Rectal smooth muscle tissue (tissue), 1 donor: Measurements from ENCODE around the gene TEDC2.
"Not testable (repeated sequence)": the region's sequence is repeated elsewhere in the genome, so short reads cannot be mapped to it uniquely, and the experiment has no call there.

Experiments
- H3K27ac ChIP-seq: one replicate; pipeline ENCODE4 v1.7.0; 2013; ENCODE audit warnings: low read depth, low read length, inconsistent platforms
- H3K27me3 ChIP-seq: one replicate; pipeline ENCODE4 v1.7.0; 2013; ENCODE audit warnings: low read length; ENCODE audit not compliant: control insufficient read depth, insufficient read depth
- H3K36me3 ChIP-seq: one replicate; pipeline ENCODE4 v1.7.0; 2013; ENCODE audit warnings: low read length; ENCODE audit not compliant: control insufficient read depth, insufficient read depth
- H3K4me1 ChIP-seq: one replicate; pipeline ENCODE4 v1.7.0; 2013; ENCODE audit warnings: low read length; ENCODE audit not compliant: control insufficient read depth, insufficient read depth
- H3K4me3 ChIP-seq: one replicate; pipeline ENCODE4 v1.7.0; 2013; ENCODE audit warnings: low read length
- H3K9ac ChIP-seq: one replicate; pipeline ENCODE4 v1.7.0; 2013; ENCODE audit warnings: low read length

TEDC2 gene

GRCh38 chr16:2429034-2429770 lies 30.7 kb upstream of the TEDC2 start, which contains the start of gene CCNF:
Gene CCNF (plus strand): TSS chr16:2429447. CDS start chr16:2429482, 35 bp downstream.
- Histone ChIP-seq H3K4me3 (peak within 1 kb of the TSS; percentile 80), H3K27me3 (no peaks in the 10 kb centered on the region), H3K27ac (peak within 1 kb of the TSS; percentile 58), H3K36me3 (peaks cover 4% of the 10 kb centered on the region), H3K4me1 (no peaks in the 10 kb centered on the region), H3K9ac (peak within 1 kb of the TSS; percentile 34)

DNA sequence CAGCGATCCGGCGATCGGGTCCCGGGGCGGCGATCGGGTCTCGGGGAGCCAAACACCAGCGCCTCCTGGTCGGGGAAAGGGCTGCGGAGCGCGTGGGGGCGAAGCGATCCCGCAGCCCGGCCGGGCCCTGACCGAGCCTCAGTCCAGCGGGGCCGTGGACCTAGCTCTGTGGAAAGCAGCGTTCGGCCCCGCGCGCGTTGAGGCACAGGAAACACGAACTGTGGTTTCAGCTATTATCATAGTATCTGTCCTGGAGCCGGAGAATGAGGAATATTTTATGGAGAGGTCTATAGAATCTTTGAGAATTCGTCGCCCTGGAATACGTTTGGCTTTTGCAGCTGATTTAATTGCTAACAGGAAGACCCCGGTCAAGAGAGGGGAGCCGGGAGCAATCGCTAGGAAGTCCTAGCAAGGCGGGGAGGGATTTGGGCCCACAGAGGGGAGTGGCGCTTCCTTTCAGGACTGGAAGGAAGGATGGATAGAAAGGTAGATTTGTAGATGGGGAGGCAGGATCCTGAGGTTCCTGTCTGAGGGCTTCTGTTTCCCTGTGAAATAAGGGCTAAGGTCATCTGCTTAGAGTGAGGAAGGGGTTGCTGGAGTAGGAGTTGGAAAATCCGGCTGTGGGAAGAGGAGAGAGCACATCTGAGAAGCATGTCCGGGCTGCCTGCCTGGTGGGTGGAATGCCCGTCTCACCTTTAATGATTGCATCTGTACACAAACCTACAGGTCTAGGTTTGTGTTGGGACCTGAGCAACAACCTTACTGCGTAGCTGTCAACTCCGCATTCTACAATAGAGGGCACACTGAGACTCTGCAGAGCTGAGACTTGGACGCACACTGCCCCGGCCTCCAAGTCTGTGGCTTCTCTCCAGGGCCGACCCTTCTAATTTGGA lies 29.9 kb upstream of the TEDC2 start:
- Histone ChIP-seq H3K27ac (no peak overlapping the region), H3K36me3 (peaks cover 4% of the 10 kb centered on the region), H3K4me3 (peak overlapping the region; percentile 80), H3K27me3 (no peaks in the 10 kb centered on the region), H3K9ac (no peak overlapping the region), H3K4me1 (no peaks in the 10 kb centered on the region)

- H3K4me3 ChIP-seq, result no peak overlapping the region
These were observed 27.6 kb upstream of the TEDC2 start for GRCh38 chr16:2432286-2432685.

DNA sequence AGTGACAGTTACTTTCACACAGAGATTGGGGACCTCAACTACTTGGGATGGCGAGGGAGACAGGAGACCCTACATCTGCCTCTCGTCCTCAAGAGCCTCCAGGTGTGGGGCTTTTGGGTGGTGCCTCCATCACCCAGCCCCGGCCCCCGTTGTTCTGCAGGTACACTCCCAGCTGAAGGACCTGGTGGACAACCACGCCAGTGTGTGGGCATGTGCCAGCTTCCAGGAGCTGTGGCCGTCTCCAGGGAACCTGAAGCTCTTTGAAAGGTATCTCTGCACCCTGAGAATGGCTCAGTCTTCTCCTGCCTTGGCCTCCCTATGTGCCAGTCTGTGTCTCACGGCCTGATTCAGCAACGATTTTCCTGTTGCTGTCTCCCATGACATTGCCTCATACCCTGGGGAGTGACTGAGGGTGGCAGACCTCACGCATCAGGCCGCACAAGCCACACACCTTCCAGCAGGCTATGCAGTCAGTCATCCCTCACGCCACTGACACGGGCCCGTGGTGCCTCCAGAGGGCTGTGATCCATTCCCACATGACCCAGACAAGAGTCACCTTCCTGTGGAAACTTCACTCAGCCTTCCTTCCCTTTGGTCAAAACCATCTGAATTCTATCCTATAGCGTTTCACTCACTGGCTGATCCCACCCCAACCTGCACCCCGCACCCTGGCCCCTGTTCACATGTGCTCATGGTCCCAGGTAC lies 27.0 kb upstream of the TEDC2 start:
- no peak overlapping the region for H3K4me3 ChIP-seq
- no peak overlapping the region for H3K27ac ChIP-seq
- peaks cover 4% of the 10 kb centered on the region for H3K36me3 ChIP-seq
- no peaks in the 10 kb centered on the region for H3K4me1 ChIP-seq
- no peak overlapping the region for H3K9ac ChIP-seq
- no peaks in the 10 kb centered on the region for H3K27me3 ChIP-seq

More at GRCh38 chr16:2432286-2432685, 27.6 kb upstream of the TEDC2 start:
- Histone ChIP-seq H3K9ac (no peak overlapping the region), H3K36me3 (peaks cover 4% of the 10 kb centered on the region), H3K4me1 (no peaks in the 10 kb centered on the region), H3K27ac (no peak overlapping the region), H3K27me3 (no peaks in the 10 kb centered on the region)

DNA sequence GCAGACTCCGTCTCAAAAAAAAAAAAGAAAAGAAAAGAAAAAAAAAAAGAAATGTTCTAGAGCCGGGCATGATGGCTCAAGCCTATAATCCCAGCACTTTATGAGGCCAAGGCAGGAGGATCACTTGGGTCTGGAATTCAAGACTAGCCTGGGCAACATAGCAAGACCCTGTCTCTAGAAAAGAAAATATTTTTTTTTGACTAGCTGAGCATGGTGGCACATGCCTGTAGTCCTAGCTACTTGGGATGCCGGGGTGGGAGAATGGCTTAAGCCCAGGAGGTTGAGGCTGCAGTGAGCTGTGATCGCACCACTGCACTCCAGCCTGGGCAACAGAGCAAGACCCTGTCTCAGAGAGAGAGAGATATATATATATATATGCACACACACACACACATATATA lies 24.7 kb upstream of the TEDC2 start:
- H3K4me1 ChIP-seq, H3K9ac ChIP-seq, H3K36me3 ChIP-seq, H3K27me3 ChIP-seq, H3K27ac ChIP-seq, H3K4me3 ChIP-seq: not testable (repeated sequence)

DNA sequence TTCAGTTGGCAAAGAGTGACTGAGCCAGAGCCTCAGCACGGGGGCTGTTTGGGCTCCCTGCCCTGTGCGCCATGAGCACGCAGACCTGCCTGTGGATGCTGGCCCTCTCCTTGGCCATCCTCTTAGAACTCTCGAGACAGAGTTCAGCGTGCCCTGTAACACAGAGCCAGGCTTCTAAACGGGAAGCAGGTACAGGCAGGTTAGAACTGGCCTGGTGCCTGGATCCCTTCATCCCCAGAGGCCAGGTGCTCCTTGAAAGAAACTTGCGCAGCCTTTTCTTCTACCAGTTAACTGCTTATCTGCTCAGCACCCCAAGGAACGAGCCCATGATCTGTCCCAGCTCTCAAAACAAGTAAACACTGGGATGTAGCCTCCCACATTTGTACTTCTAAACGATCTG lies 23.8 kb upstream of the TEDC2 start:
- Histone ChIP-seq H3K4me3 (no peak overlapping the region), H3K36me3 (peaks cover 4% of the 10 kb centered on the region), H3K4me1 (no peaks in the 10 kb centered on the region), H3K27ac (no peak overlapping the region), H3K27me3 (no peaks in the 10 kb centered on the region), H3K9ac (no peak overlapping the region)

DNA sequence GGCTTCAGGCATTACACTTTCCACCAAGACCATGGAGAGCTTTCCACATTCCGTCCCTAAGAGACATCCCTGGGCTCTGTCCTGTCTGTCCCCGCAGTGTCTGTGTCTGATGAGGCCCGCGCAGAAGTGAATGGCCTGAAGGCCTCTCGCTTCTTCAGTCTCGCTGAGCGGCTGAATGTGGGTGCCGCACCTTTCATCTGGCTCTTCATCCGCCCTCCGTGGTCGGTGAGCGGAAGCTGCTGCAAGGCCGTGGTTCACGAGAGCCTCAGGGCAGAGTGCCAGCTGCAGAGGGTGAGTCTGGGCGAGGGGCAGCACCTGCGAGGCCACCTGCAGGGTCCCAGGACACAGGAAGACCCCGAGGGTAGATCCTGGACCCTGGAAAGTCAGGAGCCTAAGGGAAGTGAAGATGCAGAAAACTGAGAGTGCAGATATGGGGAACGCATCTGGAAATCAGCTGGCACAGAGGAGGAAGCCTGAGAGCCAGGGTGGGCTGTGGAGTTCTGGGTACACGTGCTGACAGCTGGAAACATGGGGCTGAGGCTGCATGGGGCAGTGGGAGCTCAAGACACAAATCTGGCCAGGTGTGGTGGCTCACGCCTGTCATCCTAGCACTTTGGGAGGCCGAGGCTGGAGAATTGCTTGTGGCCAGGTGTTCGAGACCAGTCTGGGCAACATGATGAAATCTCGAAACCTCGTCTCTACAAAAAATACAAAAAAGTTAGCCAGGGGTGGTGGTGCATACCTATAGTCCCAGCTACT lies 22.7 kb upstream of the TEDC2 start:
- Histone ChIP-seq H3K36me3 (peaks cover 4% of the 10 kb centered on the region), H3K27ac (no peak overlapping the region), H3K27me3 (no peaks in the 10 kb centered on the region), H3K9ac (no peak overlapping the region), H3K4me3 (no peak overlapping the region), H3K4me1 (no peaks in the 10 kb centered on the region)

- Histone ChIP-seq H3K4me1 (no peaks in the 10 kb centered on the region), H3K27ac (no peak overlapping the region), H3K4me3 (no peak overlapping the region), H3K27me3 (no peaks in the 10 kb centered on the region), H3K36me3 (peaks cover under 1% of the 10 kb centered on the region), H3K9ac (no peak overlapping the region)
These were observed 21.8 kb upstream of the TEDC2 start for GRCh38 chr16:2438121-2438520.

- Histone ChIP-seq H3K27me3 (no peaks in the 10 kb centered on the region), H3K9ac (no peak overlapping the region), H3K4me3 (no peak overlapping the region), H3K4me1 (no peaks in the 10 kb centered on the region), H3K27ac (no peak overlapping the region), H3K36me3 (no peaks in the 10 kb centered on the region)
These were observed 20.3 kb upstream of the TEDC2 start for GRCh38 chr16:2439598-2439997.

- H3K36me3 ChIP-seq, result not testable (repeated sequence)
These were observed 18.6 kb upstream of the TEDC2 start for GRCh38 chr16:2441143-2441804.

GRCh38 chr16:2443555-2443954 lies 16.4 kb upstream of the TEDC2 start:
- H3K27ac ChIP-seq, result no peak overlapping the region
- no peaks in the 10 kb centered on the region for H3K4me1 ChIP-seq
- H3K4me3 ChIP-seq, result no peak overlapping the region
- H3K9ac ChIP-seq, result no peak overlapping the region
- H3K36me3 ChIP-seq, result peaks cover 4% of the 10 kb centered on the region
- H3K27me3 ChIP-seq, result no peaks in the 10 kb centered on the region

More at GRCh38 chr16:2441143-2441804, 18.6 kb upstream of the TEDC2 start:
- H3K27me3 ChIP-seq, H3K4me1 ChIP-seq, H3K27ac ChIP-seq, H3K4me3 ChIP-seq, H3K9ac ChIP-seq: not testable (repeated sequence)
